ENCODE results near the gene ZNF624. TPM values are rescaled to one million over a fixed set of nuclear protein-coding genes. Genes with fewer than 3 reads are reported as not detected.

The ZNF624 gene
- total and polyA plus RNA-seq, 7 donors: 0.15 to 2.5 (median 0.86) TPM

- WGBS, 3 donors: 71 to 75% (median 74%) methylated on average over 2 of the region's 2 CpGs
- no peak for DNase-seq
- no peak overlapping the region for H3K27ac ChIP-seq
- peaks cover 4% of the 10 kb centered on the region for H3K4me1 ChIP-seq
- TF ChIP-seq, protein P1, sequence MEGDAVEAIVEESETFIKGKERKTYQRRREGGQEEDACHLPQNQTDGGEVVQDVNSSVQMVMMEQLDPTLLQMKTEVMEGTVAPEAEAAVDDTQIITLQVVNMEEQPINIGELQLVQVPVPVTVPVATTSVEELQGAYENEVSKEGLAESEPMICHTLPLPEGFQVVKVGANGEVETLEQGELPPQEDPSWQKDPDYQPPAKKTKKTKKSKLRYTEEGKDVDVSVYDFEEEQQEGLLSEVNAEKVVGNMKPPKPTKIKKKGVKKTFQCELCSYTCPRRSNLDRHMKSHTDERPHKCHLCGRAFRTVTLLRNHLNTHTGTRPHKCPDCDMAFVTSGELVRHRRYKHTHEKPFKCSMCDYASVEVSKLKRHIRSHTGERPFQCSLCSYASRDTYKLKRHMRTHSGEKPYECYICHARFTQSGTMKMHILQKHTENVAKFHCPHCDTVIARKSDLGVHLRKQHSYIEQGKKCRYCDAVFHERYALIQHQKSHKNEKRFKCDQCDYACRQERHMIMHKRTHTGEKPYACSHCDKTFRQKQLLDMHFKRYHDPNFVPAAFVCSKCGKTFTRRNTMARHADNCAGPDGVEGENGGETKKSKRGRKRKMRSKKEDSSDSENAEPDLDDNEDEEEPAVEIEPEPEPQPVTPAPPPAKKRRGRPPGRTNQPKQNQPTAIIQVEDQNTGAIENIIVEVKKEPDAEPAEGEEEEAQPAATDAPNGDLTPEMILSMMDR (IDR thresholded peaks at IDR 0.05): no peak
- no peak overlapping the region for H3K4me3 ChIP-seq
- no peaks in the 10 kb centered on the region for H3K36me3 ChIP-seq (ENCODE audit: insufficient read depth in 1 of 2, low read depth in 1 of 2)
- no peaks in the 10 kb centered on the region for H3K27me3 ChIP-seq (ENCODE audit: insufficient read depth in 3 of 3, low read length in 2 of 3)
- ATAC-seq: no peak
- H3K9me3 ChIP-seq: no peaks in the 10 kb centered on the region
- intact Hi-C loops (cut with DNase I): no loop called here
Measured at GRCh38 chr17:16573466-16573865, 80.2 kb downstream of the ZNF624 start.

Other genes with a start within 250 kb of the ZNF624 start
- 10 to 100 TPM in 1 of 4 donors, 1 to 10 TPM in 3; 3.9 to 10.3 (median 6.7) TPM for gene TRPV2, start 238.3 kb downstream of the ZNF624 start, total RNA-seq
- 1 to 10 TPM; 1.6 to 3.8 (median 3.4) TPM for gene TRPV2, start 238.3 kb downstream of the ZNF624 start, polyA plus RNA-seq
- gene LRRC75A, start 161.7 kb downstream of the ZNF624 start, total RNA-seq: under 1 TPM; 0.20 to 0.41 (median 0.29) TPM
- under 1 TPM; 0.23 to 0.69 (median 0.43) TPM for gene LRRC75A, start 161.7 kb downstream of the ZNF624 start, polyA plus RNA-seq
- gene ZNF287, start 84.6 kb downstream of the ZNF624 start, total RNA-seq: 1 to 10 TPM; 2.5 to 6.6 (median 5.3) TPM
- 1 to 10 TPM; 1.5 to 10.0 (median 2.2) TPM for gene ZNF287, start 84.6 kb downstream of the ZNF624 start, polyA plus RNA-seq
- gene CCDC144A, start 36.4 kb upstream of the ZNF624 start, total RNA-seq: 1 to 10 TPM in 2 of 4 donors, under 1 TPM in 2; 0.05 to 1.5 (median 0.76) TPM
- under 1 TPM; 0.14 to 0.29 (median 0.20) TPM for gene CCDC144A, start 36.4 kb upstream of the ZNF624 start, polyA plus RNA-seq